HG02678 (cell line): ENCODE measurements around the gene OR2T3.
"Not testable (repeated sequence)": the region's sequence is repeated elsewhere in the genome, so short reads cannot be mapped to it uniquely, and the experiment has no call there.

ENCODE experiments used
- ATAC-seq: cut with Tn5 transposase; IDR thresholded peaks from one replicate; pipeline ENCODE4 v1.9.1; 2021; ENCODE audit warnings: mild to moderate bottlenecking, moderate library complexity; ENCODE audit not compliant: unreplicated experiment

OR2T3 gene

DNA sequence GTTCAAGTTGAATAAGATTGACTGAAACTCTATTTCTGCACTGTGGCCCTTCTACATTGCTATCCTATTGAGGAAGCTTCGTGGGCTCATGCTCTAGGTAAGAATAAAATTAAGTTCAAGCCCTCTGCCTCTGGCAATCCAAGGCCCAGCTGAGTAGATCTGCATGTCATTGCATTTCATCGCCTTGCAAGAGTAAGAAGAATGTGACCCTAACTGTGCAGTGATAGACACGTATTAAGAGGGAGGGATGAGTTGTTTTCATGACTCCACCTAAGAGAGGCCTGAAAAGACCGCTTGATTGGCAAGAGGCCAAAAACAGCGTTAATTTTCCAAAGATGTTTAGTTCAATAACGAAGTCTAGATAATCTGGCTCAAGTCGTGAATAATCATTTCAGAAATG lies 14.0 kb upstream of the OR2T3 start:
- ATAC-seq: not testable (repeated sequence)

DNA sequence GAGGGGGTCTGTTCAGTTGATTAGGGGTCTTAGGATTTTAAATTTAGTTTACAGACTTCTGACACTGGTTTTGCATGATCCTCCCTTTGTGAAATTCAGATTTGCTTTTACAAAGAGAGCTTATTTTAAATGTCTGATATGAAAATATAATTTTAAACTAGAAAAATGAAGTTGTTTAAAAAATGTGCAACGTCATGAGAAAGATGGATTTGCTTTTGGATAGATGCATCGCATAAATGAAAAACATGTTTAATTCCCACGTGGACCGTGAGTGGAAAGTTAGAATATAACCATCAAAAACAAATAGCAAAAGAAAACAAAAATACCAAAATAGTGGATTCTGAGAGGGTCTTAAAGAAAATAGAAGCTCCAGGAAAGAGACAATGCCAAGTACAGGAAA lies 2.0 kb upstream of the OR2T3 start:
- no peak for ATAC-seq

- not testable (repeated sequence) for ATAC-seq
Measured at GRCh38 chr1:248472111-248472510, 1.0 kb upstream of the OR2T3 start.

GRCh38 chr1:248475660-248476059 lies 2.5 kb downstream of the OR2T3 start:
- ATAC-seq: not testable (repeated sequence)

- peak; percentile 89 for ATAC-seq
Measured at GRCh38 chr1:248481686-248482579, 8.8 kb downstream of the OR2T3 start.

DNA sequence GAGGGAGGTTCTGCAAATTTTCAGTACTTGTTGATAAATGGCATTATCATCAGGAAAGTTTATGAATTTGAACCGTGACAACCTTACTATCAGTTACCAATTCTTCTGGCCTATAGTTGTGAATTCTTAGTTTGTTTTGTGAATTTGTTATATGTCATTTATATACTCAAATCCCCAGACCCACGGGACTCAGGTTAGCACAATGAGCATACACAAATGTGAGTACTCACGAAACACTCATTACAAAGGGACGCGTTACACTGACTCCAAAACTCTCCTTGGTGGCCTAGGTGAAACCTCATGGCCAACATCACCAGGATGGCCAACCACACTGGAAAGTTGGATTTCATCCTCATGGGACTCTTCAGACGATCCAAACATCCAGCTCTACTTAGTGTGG lies 15.1 kb downstream of the OR2T3 start, which contains the start of gene OR2T5:
TSS of gene OR2T5 (plus strand) at position 301 of the 400 bp plus-strand sequence. CDS start at position 301, 0 bp downstream.
- ATAC-seq: not testable (repeated sequence)

- ATAC-seq: not testable (repeated sequence)
Measured at GRCh38 chr1:248496661-248497060, 23.5 kb downstream of the OR2T3 start.

DNA sequence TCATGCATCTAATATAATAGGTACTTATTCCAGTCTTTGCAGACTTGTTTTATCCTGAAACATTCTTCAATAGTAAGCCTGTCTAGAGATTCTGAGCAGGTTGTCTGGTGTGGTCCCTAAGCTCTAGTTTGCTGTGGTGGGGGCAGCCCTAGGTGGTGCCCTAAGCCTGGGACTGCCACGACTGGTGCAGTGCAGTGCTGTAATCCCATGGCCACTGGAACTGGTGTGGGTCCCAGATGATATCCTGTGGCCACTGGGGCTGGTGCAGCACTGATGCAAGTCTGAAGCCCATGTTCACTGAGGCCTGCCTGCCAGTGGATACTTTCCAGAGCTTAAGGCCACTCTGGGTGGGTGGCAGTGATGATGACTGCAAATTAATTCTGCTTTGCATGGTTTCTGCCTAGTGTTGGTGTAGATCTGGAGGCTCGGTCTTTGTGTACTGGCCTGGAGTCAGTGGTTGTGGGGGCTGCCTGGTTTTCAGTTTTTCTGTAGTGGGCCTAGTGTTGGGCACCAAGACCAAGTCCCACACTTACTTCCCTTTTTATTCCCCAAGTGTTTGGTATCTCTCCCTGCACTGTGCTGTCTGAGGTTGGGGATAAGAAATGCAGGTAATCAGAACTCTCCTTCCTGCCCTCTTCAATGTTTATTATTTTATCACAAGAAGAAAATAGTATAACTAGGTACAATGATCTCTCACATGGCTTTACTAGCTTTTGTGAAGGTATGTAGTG lies 27.3 kb downstream of the OR2T3 start:
- not testable (repeated sequence) for ATAC-seq

- not testable (repeated sequence) for ATAC-seq
Measured at GRCh38 chr1:248507773-248508172, 34.6 kb downstream of the OR2T3 start, which contains the start of gene OR2G6. Gene OR2G6 (plus strand): TSS chr1:248508073. CDS start chr1:248521647, 13,574 bp downstream.

- not testable (repeated sequence) for ATAC-seq
Measured at GRCh38 chr1:248510217-248510616, 37.1 kb downstream of the OR2T3 start.

- ATAC-seq: no peak
Measured at GRCh38 chr1:248521856-248522255, 48.7 kb downstream of the OR2T3 start.
